Skeletal muscle satellite cell (primary cell): Measurements from ENCODE around the gene VIPR1.

ENCODE experiments used
- H3K27me3 ChIP-seq: 2 replicates; pipeline ENCODE4 v1.7.0; 2013; ENCODE audit warnings: low read length; ENCODE audit not compliant: control insufficient read depth, insufficient read depth
- H3K36me3 ChIP-seq: 2 replicates; pipeline ENCODE4 v1.7.0; 2013; ENCODE audit warnings: mild to moderate bottlenecking, control low read depth, low read length; ENCODE audit not compliant: insufficient read depth
- H3K4me1 ChIP-seq: 2 replicates; pipeline ENCODE4 v1.7.0; 2013; ENCODE audit warnings: low read length; ENCODE audit not compliant: control insufficient read depth, insufficient read depth
- H3K4me2 ChIP-seq: 2 replicates; pipeline ENCODE4 v1.7.0; 2013; ENCODE audit warnings: mild to moderate bottlenecking, low read length
- H3K4me3 ChIP-seq: 2 replicates; pipeline ENCODE4 v1.7.0; 2013; ENCODE audit warnings: low read length
- H3K9ac ChIP-seq: 2 replicates; pipeline ENCODE4 v1.7.0; 2013; ENCODE audit warnings: mild to moderate bottlenecking, low read depth, low read length, moderate library complexity
- H3K9me3 ChIP-seq: replicated peaks from 2 replicates; pipeline ENCODE4 v1.7.0; 2013; ENCODE audit warnings: mild to moderate bottlenecking, control low read depth, low read length

The VIPR1 gene

GRCh38 chr3:42498034-42498433 is 4.4 kb upstream of the VIPR1 start:
- H3K9ac ChIP-seq: no peak overlapping the region
- H3K4me1 ChIP-seq: peaks cover 18% of the 10 kb centered on the region
- peaks cover 61% of the 10 kb centered on the region for H3K27me3 ChIP-seq
- H3K4me3 ChIP-seq: no peak overlapping the region
- no peaks in the 10 kb centered on the region for H3K36me3 ChIP-seq
- H3K9me3 ChIP-seq: no peaks in the 10 kb centered on the region
- H3K4me2 ChIP-seq: no peak overlapping the region

- H3K4me3 ChIP-seq: no peak overlapping the region
- H3K9ac ChIP-seq: no peak overlapping the region
- H3K36me3 ChIP-seq: no peaks in the 10 kb centered on the region
- no peak overlapping the region for H3K4me2 ChIP-seq
- H3K4me1 ChIP-seq: peaks cover 18% of the 10 kb centered on the region
- peaks cover 70% of the 10 kb centered on the region for H3K27me3 ChIP-seq
- no peaks in the 10 kb centered on the region for H3K9me3 ChIP-seq
Measured at GRCh38 chr3:42498791-42499477, 3.5 kb upstream of the VIPR1 start.

GRCh38 chr3:42499478-42499871 is 3.0 kb upstream of the VIPR1 start:
- no peaks in the 10 kb centered on the region for H3K9me3 ChIP-seq
- no peak overlapping the region for H3K4me2 ChIP-seq
- no peaks in the 10 kb centered on the region for H3K36me3 ChIP-seq
- no peak overlapping the region for H3K9ac ChIP-seq
- H3K4me3 ChIP-seq: no peak overlapping the region
- H3K4me1 ChIP-seq: peaks cover 18% of the 10 kb centered on the region
- peaks cover 73% of the 10 kb centered on the region for H3K27me3 ChIP-seq

GRCh38 chr3:42500091-42500490 is 2.4 kb upstream of the VIPR1 start:
- no peak overlapping the region for H3K4me3 ChIP-seq
- H3K9me3 ChIP-seq: no peaks in the 10 kb centered on the region
- no peaks in the 10 kb centered on the region for H3K36me3 ChIP-seq
- peaks cover 18% of the 10 kb centered on the region for H3K4me1 ChIP-seq
- H3K27me3 ChIP-seq: peaks cover 75% of the 10 kb centered on the region
- H3K9ac ChIP-seq: no peak overlapping the region
- no peak overlapping the region for H3K4me2 ChIP-seq

- Histone ChIP-seq H3K4me2 (no peak overlapping the region), H3K4me3 (no peak overlapping the region), H3K9ac (no peak overlapping the region), H3K36me3 (no peaks in the 10 kb centered on the region), H3K4me1 (peaks cover 18% of the 10 kb centered on the region), H3K27me3 (peaks cover 81% of the 10 kb centered on the region), H3K9me3 (no peaks in the 10 kb centered on the region)
Measured at GRCh38 chr3:42500909-42501308, 1.5 kb upstream of the VIPR1 start.

- Histone ChIP-seq H3K4me2 (peak overlapping the region; percentile 74), H3K27me3 (peaks cover 78% of the 10 kb centered on the region), H3K4me3 (peak overlapping the region; percentile 47), H3K36me3 (no peaks in the 10 kb centered on the region), H3K9ac (no peak overlapping the region), H3K9me3 (no peaks in the 10 kb centered on the region), H3K4me1 (peaks cover 18% of the 10 kb centered on the region)
Measured at GRCh38 chr3:42501321-42501680, 1.1 kb upstream of the VIPR1 start.

GRCh38 chr3:42501681-42502428 is 588 bp upstream of the VIPR1 start:
- Histone ChIP-seq H3K4me3 (peak overlapping the region; percentile 47), H3K9me3 (no peaks in the 10 kb centered on the region), H3K4me2 (peak overlapping the region; percentile 74), H3K9ac (no peak overlapping the region), H3K36me3 (no peaks in the 10 kb centered on the region), H3K27me3 (peaks cover 76% of the 10 kb centered on the region), H3K4me1 (peaks cover 17% of the 10 kb centered on the region)

- Histone ChIP-seq H3K27me3 (peaks cover 79% of the 10 kb centered on the region), H3K4me1 (peaks cover 11% of the 10 kb centered on the region), H3K9me3 (no peaks in the 10 kb centered on the region), H3K4me3 (no peak overlapping the region), H3K9ac (no peak overlapping the region), H3K4me2 (no peak overlapping the region), H3K36me3 (no peaks in the 10 kb centered on the region)
Measured at GRCh38 chr3:42503251-42503924, 945 bp downstream of the VIPR1 start.

GRCh38 chr3:42503957-42504333 is 1.5 kb downstream of the VIPR1 start:
- peaks cover 11% of the 10 kb centered on the region for H3K4me1 ChIP-seq
- H3K36me3 ChIP-seq: no peaks in the 10 kb centered on the region
- no peak overlapping the region for H3K4me3 ChIP-seq
- H3K4me2 ChIP-seq: no peak overlapping the region
- no peak overlapping the region for H3K9ac ChIP-seq
- peaks cover 78% of the 10 kb centered on the region for H3K27me3 ChIP-seq
- no peaks in the 10 kb centered on the region for H3K9me3 ChIP-seq

- Histone ChIP-seq H3K9ac (no peak overlapping the region), H3K27me3 (peaks cover 78% of the 10 kb centered on the region), H3K9me3 (no peaks in the 10 kb centered on the region), H3K4me1 (peaks cover 11% of the 10 kb centered on the region), H3K4me3 (no peak overlapping the region), H3K4me2 (no peak overlapping the region), H3K36me3 (no peaks in the 10 kb centered on the region)
Measured at GRCh38 chr3:42504334-42505127, 2.1 kb downstream of the VIPR1 start.

- H3K4me2 ChIP-seq: no peak overlapping the region
- no peaks in the 10 kb centered on the region for H3K9me3 ChIP-seq
- H3K4me3 ChIP-seq: no peak overlapping the region
- peaks cover 78% of the 10 kb centered on the region for H3K27me3 ChIP-seq
- no peak overlapping the region for H3K9ac ChIP-seq
- no peaks in the 10 kb centered on the region for H3K36me3 ChIP-seq
- peaks cover 11% of the 10 kb centered on the region for H3K4me1 ChIP-seq
Measured at GRCh38 chr3:42505128-42505848, 2.8 kb downstream of the VIPR1 start.
